K562 (cell line): ENCODE results near the gene SLC34A1. TPM values are rescaled to one million over a fixed set of nuclear protein-coding genes. Genes with fewer than 3 reads are reported as not detected.

ENCODE experiments used
- CEBPG ChIP-seq, 3 experiments: fragments of 200-800 bp in 1 of 3; sonication (Bioruptor generic) in 1 of 3; sonication (generic) in 1 of 3; formaldehyde crosslinking in 1 of 3; IDR thresholded peaks in 2 of 3; conservative IDR thresholded peaks in 1 of 3; 2 replicates each; pipeline versions ENCODE4 v1.6.1 to v1.8.0; 2016 to 2022; ENCODE audit warnings: missing compliant biosample characterization in 2 of 3, missing genetic modification characterization in 2 of 3, mild to moderate bottlenecking in 1 of 3, missing genetic modification reagents in 1 of 3
- CTBP1 ChIP-seq: fragments of 450-650 bp; IDR thresholded peaks from 2 replicates; pipeline ENCODE4 v1.6.1; 2016; ENCODE audit warnings: borderline replicate concordance
- ESRRA ChIP-seq: fragments of 450-650 bp; IDR thresholded peaks from 2 replicates; pipeline ENCODE4 v1.6.1; 2014; ENCODE audit warnings: low read depth, mild to moderate bottlenecking, moderate library complexity, borderline replicate concordance
- EZH2 ChIP-seq: IDR thresholded peaks from 2 replicates; pipeline ENCODE4 v1.6.1; 2012; ENCODE audit warnings: low read depth, mild to moderate bottlenecking, inconsistent platforms, low read length, borderline replicate concordance
- HNRNPK ChIP-seq: fragments of 200-400 bp; formaldehyde crosslinking; IDR thresholded peaks from one replicate; pipeline ENCODE4 v1.6.1; 2018; ENCODE audit warnings: mild to moderate bottlenecking, low read depth, low read length; ENCODE audit not compliant: poor library complexity, severe bottlenecking
- KLF10 ChIP-seq: fragments of 250-450 bp; sonication (Bioruptor Pico); IDR thresholded peaks from 2 replicates; pipeline ENCODE4 v1.6.1; 2021; ENCODE audit warnings: matching md5 sums
- OTX1 ChIP-seq: fragments of 450-650 bp; formaldehyde crosslinking; IDR thresholded peaks from 2 replicates; pipeline ENCODE4 v1.4.0; 2022; ENCODE audit warnings: mild to moderate bottlenecking
- RAD21 ChIP-seq, 2 experiments: fragments of 250-450 bp in 1 of 2; fragments of 450-650 bp in 1 of 2; sonication (Bioruptor Pico) in 1 of 2; formaldehyde crosslinking in 1 of 2; IDR thresholded peaks in 1 of 2; conservative IDR thresholded peaks in 1 of 2; 2 replicates each; pipeline versions ENCODE4 v1.4.0 to v1.8.0; 2020 to 2022; ENCODE audit warnings: mild to moderate bottlenecking in 2 of 2, moderate library complexity in 1 of 2
- RB1 ChIP-seq: fragments of 450-650 bp; IDR thresholded peaks from 2 replicates; pipeline ENCODE4 v1.6.1; 2017; ENCODE audit warnings: low read depth, mild to moderate bottlenecking
- RBM25 ChIP-seq: fragments of 200-400 bp; formaldehyde crosslinking; IDR thresholded peaks from 2 replicates; pipeline ENCODE4 v1.6.1; 2018; ENCODE audit warnings: low read length, low read depth, moderate library complexity; ENCODE audit not compliant: severe bottlenecking
- STAT5B ChIP-seq: fragments of 250-450 bp; sonication (Bioruptor Pico); IDR thresholded peaks from 2 replicates; pipeline ENCODE4 v1.8.0; 2021; ENCODE audit warnings: mild to moderate bottlenecking, inconsistent platforms
- ZNF354B ChIP-seq: fragments of 250-450 bp; sonication (Bioruptor Pico); IDR thresholded peaks from 2 replicates; pipeline ENCODE4 v1.4.0; 2020
- ZNF41 ChIP-seq: fragments of 250-450 bp; sonication (Bioruptor Pico); conservative IDR thresholded peaks from 2 replicates; pipeline ENCODE4 v1.4.0; 2020; ENCODE audit warnings: mild to moderate bottlenecking
- ZNF696 ChIP-seq: fragments of 250-450 bp; sonication (Bioruptor Pico); conservative IDR thresholded peaks from 2 replicates; pipeline ENCODE4 v1.4.0; 2020; ENCODE audit warnings: mild to moderate bottlenecking, moderate library complexity
- polyA plus RNA-seq, 8 experiments: library from polyadenylated mRNA; depleted of rRNA in 4 of 8; stranded (reverse) in 5 of 8; unstranded in 3 of 8; fragments of >200 nt; fragmentation: Nextera tagmentation in 2 of 8; fragmentation: Illumina TruSeq in 1 of 8; extraction: Ambion mirVana in 2 of 8; extraction: Trizol in 1 of 8; gene quantifications; 2 replicates each; pipeline versions ENCODE4 v1.2.1 to v1.2.3, GENCODE V29; 2011 to 2014; ENCODE audit warnings: inconsistent platforms in 1 of 8, missing spikeins in 1 of 8
- total RNA-seq, 7 experiments: library from RNA; depleted of rRNA in 6 of 7; stranded (reverse); fragments of >200 nt in 6 of 7; fragmentation: Illumina TruSeq in 2 of 7; extraction: Trizol in 2 of 7; gene quantifications; 2 replicates each; pipeline versions ENCODE4 v1.2.1 to v1.2.3, GENCODE V29; 2011 to 2021; ENCODE audit warnings: low replicate concordance in 1 of 7
- TF ChIP-seq, protein P1 (sequence below), 2 experiments: fragments of 450-650 bp; conservative IDR thresholded peaks; 2 replicates each; pipeline ENCODE4 v1.6.1; 2017; ENCODE audit warnings: mild to moderate bottlenecking in 2 of 2, moderate library complexity in 2 of 2
- TF ChIP-seq, protein P2 (sequence below): fragments of 250-450 bp; sonication (Bioruptor Pico); IDR thresholded peaks from 2 replicates; pipeline ENCODE4 v1.5.0; 2021; ENCODE audit warnings: mild to moderate bottlenecking, moderate library complexity
- TF ChIP-seq, protein P3 (sequence below): sonication (generic); formaldehyde crosslinking; IDR thresholded peaks from 2 replicates; pipeline ENCODE4 v1.8.0; 2022; ENCODE audit warnings: missing genetic modification reagents, mild to moderate bottlenecking, borderline replicate concordance

SLC34A1 gene
- total and polyA plus RNA-seq, 9 of the 15 experiments (the other 6 are each of a cell fraction or from before 2014, with no cell fraction given): not detected

DNA sequence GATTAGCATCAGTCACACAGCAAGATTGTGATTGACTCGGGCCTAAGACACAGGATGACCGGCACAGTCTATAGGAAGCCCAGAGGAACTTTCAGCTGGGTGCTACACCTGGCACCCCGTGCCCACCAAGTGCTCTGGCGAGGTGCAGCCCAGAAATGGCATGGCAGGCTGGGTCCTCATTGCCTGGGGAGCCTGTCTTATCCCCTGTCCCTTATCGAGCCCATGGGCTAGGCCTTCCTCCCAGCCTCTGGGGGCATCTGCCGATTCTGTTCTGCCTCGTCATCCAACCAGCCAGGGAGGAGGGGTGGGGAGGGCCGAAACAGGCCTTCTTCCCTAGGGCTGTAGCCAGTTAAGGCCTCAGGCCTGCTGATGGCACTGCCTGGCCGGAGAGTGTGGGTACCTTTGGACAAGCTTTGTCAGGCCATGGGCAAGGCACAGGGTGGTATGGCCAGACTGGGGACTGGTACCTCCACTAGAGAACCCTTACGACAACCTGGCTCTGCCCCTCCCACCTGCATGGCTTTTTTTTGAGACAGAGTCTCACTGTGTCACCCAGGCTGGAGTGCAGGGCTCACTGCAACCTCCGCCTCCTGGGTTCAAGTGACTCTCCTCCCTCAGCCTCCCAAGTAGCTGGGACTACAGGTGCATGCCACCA is 43.8 kb downstream of the SLC34A1 start (continued):
- TF ChIP-seq KLF10 (CRISPR knock-in tag) (no peak), CTBP1 (peak; percentile 85), ESRRA (no peak), ZNF354B (no peak), OTX1 (CRISPR knock-in tag) (no peak), ZNF696 (no peak), CEBPG (CRISPR knock-in tag; IDR thresholded peaks at IDR 0.05) (no peak), CEBPG (tag; conservative IDR thresholded peaks at IDR 0.05 in 1 of 2, IDR thresholded peaks at IDR 0.05 in 1 of 2) (no peak), HNRNPK (no peak), EZH2 (no peak), RB1 (peak; percentile 19; the same call in 1 of the 2 replicates), ZNF41 (CRISPR knock-in tag) (no peak), STAT5B (CRISPR knock-in tag) (no peak), RAD21 (CRISPR knock-in tag; conservative IDR thresholded peaks at IDR 0.05 in 1 of 2, IDR thresholded peaks at IDR 0.05 in 1 of 2) (0 out of 4 replicates have a peak, but pooled peaks of 1 of the 2 experiments have one; percentile 3), RBM25 (no peak)
- TF ChIP-seq, protein P1, sequence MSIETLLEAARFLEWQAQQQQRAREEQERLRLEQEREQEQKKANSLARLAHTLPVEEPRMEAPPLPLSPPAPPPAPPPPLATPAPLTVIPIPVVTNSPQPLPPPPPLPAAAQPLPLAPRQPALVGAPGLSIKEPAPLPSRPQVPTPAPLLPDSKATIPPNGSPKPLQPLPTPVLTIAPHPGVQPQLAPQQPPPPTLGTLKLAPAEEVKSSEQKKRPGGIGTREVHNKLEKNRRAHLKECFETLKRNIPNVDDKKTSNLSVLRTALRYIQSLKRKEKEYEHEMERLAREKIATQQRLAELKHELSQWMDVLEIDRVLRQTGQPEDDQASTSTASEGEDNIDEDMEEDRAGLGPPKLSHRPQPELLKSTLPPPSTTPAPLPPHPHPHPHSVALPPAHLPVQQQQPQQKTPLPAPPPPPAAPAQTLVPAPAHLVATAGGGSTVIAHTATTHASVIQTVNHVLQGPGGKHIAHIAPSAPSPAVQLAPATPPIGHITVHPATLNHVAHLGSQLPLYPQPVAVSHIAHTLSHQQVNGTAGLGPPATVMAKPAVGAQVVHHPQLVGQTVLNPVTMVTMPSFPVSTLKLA (conservative IDR thresholded peaks at IDR 0.05): no peak
- TF ChIP-seq, protein P2, sequence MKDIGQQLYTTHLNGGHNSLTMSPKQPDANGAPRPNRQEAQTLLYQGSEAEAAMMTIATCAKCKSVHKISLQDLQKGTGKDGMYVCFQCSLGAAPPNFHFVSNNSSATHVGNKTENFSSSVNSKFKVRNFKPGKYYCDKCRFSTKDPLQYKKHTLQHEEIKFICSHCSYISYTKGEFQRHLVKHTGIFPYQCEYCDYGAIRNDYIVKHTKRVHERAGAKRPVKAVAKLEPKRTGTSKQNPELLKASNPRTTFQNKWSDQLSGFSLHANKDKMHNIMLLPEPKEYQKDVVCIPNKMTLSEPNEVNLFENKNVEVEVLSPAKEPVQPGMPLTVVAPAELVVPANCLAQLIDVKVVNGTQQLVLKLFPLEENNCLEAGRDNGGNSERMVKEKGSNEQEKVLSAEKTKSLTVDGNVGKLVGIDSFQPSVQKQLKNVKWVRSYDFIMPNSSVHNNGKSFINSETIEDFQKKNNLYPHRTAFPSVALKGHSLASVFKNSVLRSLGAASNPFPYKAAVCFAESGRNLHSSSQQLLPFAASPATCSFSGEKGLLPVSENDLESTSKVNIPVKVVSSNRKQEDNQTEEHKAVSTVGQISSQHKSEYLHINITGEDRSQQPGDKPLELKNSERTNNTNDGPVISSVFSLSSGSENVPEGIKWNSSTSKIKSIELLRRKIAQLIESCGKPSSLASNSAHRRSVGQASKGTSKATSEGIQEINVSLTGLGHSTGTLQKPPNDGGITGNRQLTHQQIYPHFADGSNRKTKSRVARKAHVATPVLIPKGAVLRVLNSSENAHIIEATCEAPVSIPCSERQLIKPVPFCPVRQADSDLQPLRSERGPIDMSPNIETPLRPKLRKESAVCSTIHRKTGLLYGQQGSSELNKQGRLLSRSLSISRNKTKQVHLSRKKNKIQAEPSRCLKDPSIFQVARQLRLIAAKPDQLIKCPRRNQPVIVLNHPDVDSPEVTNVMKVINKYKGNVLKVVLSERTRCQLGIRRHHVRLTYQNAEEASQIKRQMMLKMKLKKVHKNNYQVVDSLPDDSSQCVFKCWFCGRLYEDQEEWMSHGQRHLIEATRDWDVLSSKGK (CRISPR knock-in tag): no peak
- TF ChIP-seq, protein P3, sequence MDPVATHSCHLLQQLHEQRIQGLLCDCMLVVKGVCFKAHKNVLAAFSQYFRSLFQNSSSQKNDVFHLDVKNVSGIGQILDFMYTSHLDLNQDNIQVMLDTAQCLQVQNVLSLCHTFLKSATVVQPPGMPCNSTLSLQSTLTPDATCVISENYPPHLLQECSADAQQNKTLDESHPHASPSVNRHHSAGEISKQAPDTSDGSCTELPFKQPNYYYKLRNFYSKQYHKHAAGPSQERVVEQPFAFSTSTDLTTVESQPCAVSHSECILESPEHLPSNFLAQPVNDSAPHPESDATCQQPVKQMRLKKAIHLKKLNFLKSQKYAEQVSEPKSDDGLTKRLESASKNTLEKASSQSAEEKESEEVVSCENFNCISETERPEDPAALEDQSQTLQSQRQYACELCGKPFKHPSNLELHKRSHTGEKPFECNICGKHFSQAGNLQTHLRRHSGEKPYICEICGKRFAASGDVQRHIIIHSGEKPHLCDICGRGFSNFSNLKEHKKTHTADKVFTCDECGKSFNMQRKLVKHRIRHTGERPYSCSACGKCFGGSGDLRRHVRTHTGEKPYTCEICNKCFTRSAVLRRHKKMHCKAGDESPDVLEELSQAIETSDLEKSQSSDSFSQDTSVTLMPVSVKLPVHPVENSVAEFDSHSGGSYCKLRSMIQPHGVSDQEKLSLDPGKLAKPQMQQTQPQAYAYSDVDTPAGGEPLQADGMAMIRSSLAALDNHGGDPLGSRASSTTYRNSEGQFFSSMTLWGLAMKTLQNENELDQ: no peak
